Measurements from ENCODE around the gene PRCD.
"Not testable (repeated sequence)": the region's sequence is repeated elsewhere in the genome, so short reads cannot be mapped to it uniquely, and the experiment has no call there.

Gene PRCD

DNA sequence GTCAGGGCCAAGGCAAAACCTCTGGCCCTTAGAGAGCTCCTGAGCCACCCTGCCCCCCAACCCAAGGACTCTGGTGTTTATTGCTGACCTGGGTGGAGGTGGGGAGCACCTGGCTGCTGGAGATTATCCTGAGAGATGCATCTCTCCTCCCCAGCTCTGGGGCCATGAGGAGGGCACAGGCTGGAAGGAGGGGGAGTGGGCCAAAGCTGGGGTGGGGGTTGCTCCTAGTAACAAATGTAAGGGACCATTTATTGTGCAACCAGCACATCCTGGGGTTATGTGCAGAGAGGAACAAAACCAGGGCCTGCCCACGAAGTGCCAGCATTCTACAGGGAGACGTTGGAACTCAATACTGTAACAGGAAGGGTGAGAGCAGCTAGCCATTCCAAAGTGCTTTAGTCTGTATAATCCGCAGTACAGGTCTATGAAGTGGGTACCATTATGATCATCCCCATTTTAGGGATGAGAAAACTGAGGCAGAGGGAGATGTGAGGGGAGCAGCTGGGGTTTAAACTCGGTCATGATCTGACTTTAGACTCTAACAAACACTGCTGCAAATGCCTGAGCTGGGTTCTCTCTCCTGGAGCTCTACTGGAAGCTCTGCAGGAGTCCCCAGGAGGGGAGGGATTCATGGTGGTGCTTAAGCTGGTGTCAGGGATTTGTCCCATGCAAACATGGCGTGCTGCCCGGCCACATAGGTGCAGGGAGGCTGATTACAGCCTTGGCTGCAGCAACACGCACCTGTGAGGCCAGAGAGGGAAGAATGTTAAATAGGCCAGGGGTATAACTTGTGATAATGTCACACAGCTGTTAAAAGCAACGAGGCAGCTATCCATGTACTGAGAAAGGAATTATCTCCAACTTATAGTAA is 37.3 kb upstream of the PRCD start:
- H3K9ac ChIP-seq, result peak overlapping the region; percentile 44; the same call in 1 of the 2 replicates
- peaks cover 23% of the 10 kb centered on the region for H4K20me1 ChIP-seq
- H3K4me1 ChIP-seq, result peaks cover 61% of the 10 kb centered on the region
- H3K27ac ChIP-seq, result peak overlapping the region; percentile 65
- peaks cover 8% of the 10 kb centered on the region for H3K36me3 ChIP-seq
- H3K4me2 ChIP-seq, result peak overlapping the region; percentile 100
- no peaks in the 10 kb centered on the region for H3K27me3 ChIP-seq
- no peak for TF ChIP-seq Cebpa-rat (IDR thresholded peaks at IDR 0.05)
- no peak overlapping the region; the same call in 1 of the 2 replicates for H3K4me3 ChIP-seq
- H3K9me3 ChIP-seq, result no peaks in the 10 kb centered on the region

DNA sequence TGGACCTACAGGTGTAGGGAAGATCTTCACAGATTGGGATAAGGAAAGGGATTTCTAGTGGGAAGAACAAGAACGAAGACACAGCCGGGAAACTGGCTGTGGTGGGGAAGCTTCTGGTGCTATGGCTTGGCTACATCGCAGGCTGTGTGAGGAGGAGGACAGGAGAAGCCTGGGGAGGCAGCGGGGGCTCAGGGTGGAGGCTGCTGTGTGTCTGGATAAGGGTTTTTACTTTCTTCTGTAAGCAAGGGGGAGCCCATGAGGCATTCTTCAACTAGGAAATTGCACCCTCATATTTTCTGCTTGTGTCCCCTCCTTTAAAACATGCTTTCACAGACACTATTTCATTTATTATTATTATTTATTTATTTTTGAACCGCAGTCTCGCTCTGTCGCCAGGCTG is 35.7 kb upstream of the PRCD start:
- no peak overlapping the region for H3K9ac ChIP-seq
- no peak overlapping the region for H3K4me2 ChIP-seq
- no peaks in the 10 kb centered on the region for H3K27me3 ChIP-seq
- H3K4me1 ChIP-seq, result peaks cover 45% of the 10 kb centered on the region
- H3K36me3 ChIP-seq, result no peaks in the 10 kb centered on the region
- H3K9me3 ChIP-seq, result no peaks in the 10 kb centered on the region
- TF ChIP-seq Cebpa-rat (IDR thresholded peaks at IDR 0.05), result no peak
- H3K27ac ChIP-seq, result no peak overlapping the region
- H3K4me3 ChIP-seq, result no peak overlapping the region
- H4K20me1 ChIP-seq, result peaks cover 12% of the 10 kb centered on the region

- H3K36me3 ChIP-seq, result no peaks in the 10 kb centered on the region
- H3K9ac ChIP-seq, result peak overlapping the region; percentile 30; the same call in 1 of the 2 replicates
- no peaks in the 10 kb centered on the region for H4K20me1 ChIP-seq
- H3K27me3 ChIP-seq, result no peaks in the 10 kb centered on the region
- H3K9me3 ChIP-seq, result no peaks in the 10 kb centered on the region
- H3K4me2 ChIP-seq, result peak overlapping the region; percentile 25
- no peak overlapping the region for H3K27ac ChIP-seq
- TF ChIP-seq Cebpa-rat (IDR thresholded peaks at IDR 0.05), result no peak
- no peak overlapping the region for H3K4me3 ChIP-seq
- peaks cover 26% of the 10 kb centered on the region for H3K4me1 ChIP-seq
Measured at GRCh38 chr17:76506408-76507345, 33.2 kb upstream of the PRCD start.

DNA sequence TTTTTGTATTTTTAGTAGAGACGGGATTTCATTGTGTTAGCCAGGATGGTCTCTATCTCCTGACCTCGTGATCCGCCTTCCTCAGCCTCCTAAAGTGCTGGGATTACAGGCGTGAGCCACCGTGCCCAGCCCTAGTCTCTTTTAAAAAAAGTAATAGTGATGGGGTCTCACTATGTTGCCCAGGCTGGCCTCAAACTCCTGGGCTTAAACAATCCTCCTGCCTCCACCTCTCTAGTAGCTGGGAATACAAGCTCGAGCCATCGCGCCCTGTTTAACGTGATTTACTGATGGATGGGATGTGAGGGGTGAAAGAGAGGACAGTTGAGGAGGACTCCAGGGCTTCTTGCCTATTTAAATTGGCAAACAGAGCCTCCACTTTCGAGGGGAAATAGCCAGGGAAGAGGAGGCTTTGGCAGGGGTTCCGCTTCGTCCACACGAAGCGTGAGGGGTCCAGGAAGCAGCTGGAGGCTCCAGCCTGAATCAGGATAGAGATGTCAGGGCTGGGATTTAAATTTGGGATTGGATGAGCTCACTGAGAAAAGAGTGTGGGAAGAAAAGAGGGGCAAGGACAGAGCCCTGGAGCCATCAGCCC is 31.3 kb upstream of the PRCD start:
- H3K4me3 ChIP-seq, result not testable (repeated sequence)

GRCh38 chr17:76510831-76511244 is 29.0 kb upstream of the PRCD start:
- H3K27ac ChIP-seq, result no peak overlapping the region
- H4K20me1 ChIP-seq, result no peaks in the 10 kb centered on the region
- no peaks in the 10 kb centered on the region for H3K36me3 ChIP-seq
- H3K27me3 ChIP-seq, result no peaks in the 10 kb centered on the region
- no peak for TF ChIP-seq Cebpa-rat (IDR thresholded peaks at IDR 0.05)
- no peak overlapping the region for H3K4me2 ChIP-seq
- H3K9me3 ChIP-seq, result no peaks in the 10 kb centered on the region
- H3K9ac ChIP-seq, result no peak overlapping the region
- H3K4me1 ChIP-seq, result peaks cover 50% of the 10 kb centered on the region
- H3K4me3 ChIP-seq, result no peak overlapping the region

More for the DNA sequence above, 31.3 kb upstream of the PRCD start:
- H3K27ac ChIP-seq, H3K36me3 ChIP-seq, H3K4me2 ChIP-seq, H3K27me3 ChIP-seq, H4K20me1 ChIP-seq, H3K9me3 ChIP-seq: not testable (repeated sequence)
- H3K9ac ChIP-seq, result 0 out of 2 replicates have a peak overlapping the region, but pooled peaks have one; percentile 4
- H3K4me1 ChIP-seq, result peaks cover 30% of the 10 kb centered on the region

DNA sequence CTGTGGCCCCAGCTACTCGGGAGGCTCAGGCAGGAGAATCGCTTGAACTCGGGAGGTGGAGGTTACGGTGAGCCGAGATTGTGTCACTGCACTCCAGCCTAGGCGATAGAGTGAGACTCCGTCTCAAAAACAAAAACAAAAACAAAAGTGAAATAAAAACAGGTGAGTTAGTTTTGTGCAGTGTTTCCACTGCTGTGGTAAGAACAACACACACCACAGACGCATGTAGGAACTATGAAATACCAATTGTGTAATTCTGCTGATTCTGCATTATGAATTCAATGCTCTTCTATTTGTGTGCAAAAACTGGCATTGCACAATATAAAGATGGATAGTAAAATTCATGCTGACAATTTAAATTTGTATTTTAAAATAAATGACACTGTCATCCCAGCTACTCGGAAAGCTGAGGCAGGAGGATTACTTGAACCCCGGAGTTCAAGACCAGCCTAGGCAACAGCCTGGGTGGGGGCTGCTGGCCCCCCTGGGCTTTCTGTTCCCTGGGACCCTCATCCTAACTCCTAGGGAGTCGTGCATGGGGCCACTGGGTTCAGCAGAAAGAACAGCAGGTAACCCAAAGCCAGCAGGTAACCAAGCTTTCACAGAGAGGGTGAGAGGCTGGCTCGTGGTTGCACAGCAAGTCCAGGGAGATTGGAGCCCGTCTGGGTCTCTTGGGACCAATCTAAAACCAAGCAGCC is 28.0 kb upstream of the PRCD start:
- H3K4me3 ChIP-seq, result no peak overlapping the region
- peaks cover 51% of the 10 kb centered on the region for H3K4me1 ChIP-seq
- no peak overlapping the region for H3K9ac ChIP-seq
- H3K36me3 ChIP-seq, result no peaks in the 10 kb centered on the region
- peak; percentile 40; the same call in 1 of the 2 replicates for TF ChIP-seq Cebpa-rat (IDR thresholded peaks at IDR 0.05)
- no peaks in the 10 kb centered on the region for H3K27me3 ChIP-seq
- peak overlapping the region; percentile 57; the same call in 1 of the 2 replicates for H3K4me2 ChIP-seq
- no peaks in the 10 kb centered on the region for H4K20me1 ChIP-seq
- no peaks in the 10 kb centered on the region for H3K9me3 ChIP-seq
- H3K27ac ChIP-seq, result no peak overlapping the region

GRCh38 chr17:76512366-76513305 is 27.2 kb upstream of the PRCD start:
- TF ChIP-seq Cebpa-rat (IDR thresholded peaks at IDR 0.05), result no peak
- H3K4me2 ChIP-seq, result peak overlapping the region; percentile 57
- H4K20me1 ChIP-seq, result no peaks in the 10 kb centered on the region
- no peaks in the 10 kb centered on the region for H3K9me3 ChIP-seq
- H3K4me1 ChIP-seq, result peaks cover 53% of the 10 kb centered on the region
- no peak overlapping the region for H3K27ac ChIP-seq
- H3K27me3 ChIP-seq, result no peaks in the 10 kb centered on the region
- no peak overlapping the region for H3K4me3 ChIP-seq
- H3K36me3 ChIP-seq, result no peaks in the 10 kb centered on the region
- H3K9ac ChIP-seq, result no peak overlapping the region

DNA sequence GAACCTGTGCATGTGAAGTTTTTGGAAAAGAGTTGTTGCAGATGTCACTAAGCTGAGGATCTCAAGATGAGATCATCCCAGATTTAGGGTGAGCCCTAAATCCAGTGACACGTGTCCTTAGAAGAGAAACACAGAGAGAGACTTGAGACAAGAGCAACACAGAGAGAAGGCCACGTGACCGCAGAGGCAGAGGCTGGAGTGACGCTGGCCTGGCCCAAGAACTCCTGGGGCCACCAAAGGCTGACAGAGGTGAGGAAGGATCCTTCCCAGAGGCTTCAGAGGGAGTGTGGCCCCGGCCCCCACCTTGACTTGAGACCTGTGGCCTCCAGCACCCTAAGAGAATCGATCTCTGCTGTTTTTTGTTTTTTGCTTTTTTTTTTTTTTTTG is 26.5 kb upstream of the PRCD start:
- no peaks in the 10 kb centered on the region for H3K36me3 ChIP-seq
- H3K9me3 ChIP-seq, result no peaks in the 10 kb centered on the region
- peak overlapping the region; percentile 57 for H3K4me2 ChIP-seq
- no peak overlapping the region for H3K4me3 ChIP-seq
- H3K9ac ChIP-seq, result no peak overlapping the region
- H4K20me1 ChIP-seq, result no peaks in the 10 kb centered on the region
- H3K27me3 ChIP-seq, result no peaks in the 10 kb centered on the region
- peaks cover 57% of the 10 kb centered on the region for H3K4me1 ChIP-seq
- no peak for TF ChIP-seq Cebpa-rat (IDR thresholded peaks at IDR 0.05)
- H3K27ac ChIP-seq, result no peak overlapping the region

DNA sequence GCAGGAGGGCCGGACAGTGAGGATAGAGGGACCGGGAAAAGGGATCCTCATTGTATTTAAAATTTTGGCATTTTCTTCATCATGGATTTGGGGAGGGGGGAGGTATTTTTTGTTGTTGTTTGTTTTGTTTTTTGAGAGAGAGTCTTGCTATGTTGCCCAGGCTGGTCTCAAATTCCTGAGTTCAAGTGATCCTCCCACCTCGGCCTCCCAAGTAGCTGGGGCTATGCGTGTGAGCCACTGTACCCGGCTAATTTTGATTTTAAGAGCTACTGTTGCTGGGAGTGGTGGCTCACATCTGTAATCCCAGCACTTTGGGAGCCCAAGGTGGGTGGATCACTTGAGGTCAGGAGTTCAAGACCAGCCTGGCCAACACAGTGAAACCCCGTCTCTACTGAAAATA is 25.5 kb upstream of the PRCD start:
- H3K9ac ChIP-seq, H3K9me3 ChIP-seq, H3K36me3 ChIP-seq, H3K27me3 ChIP-seq, H4K20me1 ChIP-seq, H3K4me2 ChIP-seq, H3K4me3 ChIP-seq: not testable (repeated sequence)
- H3K27ac ChIP-seq, result 0 out of 2 replicates have a peak overlapping the region, but pooled peaks have one; percentile 6
- H3K4me1 ChIP-seq, result peaks cover 61% of the 10 kb centered on the region
